Neural cell (in vitro differentiated cells): ENCODE data around the gene DECR2. TPM values are rescaled to one million over a fixed set of nuclear protein-coding genes. Genes with fewer than 3 reads are reported as not detected.

Experiments
- H2AFZ ChIP-seq: fragments of 200-600, 300-800 bp; sonication (generic), shearing (Covaris generic); 2 replicates; pipeline ENCODE4 v1.6.0; 2014; ENCODE audit warnings: low read depth, mild to moderate bottlenecking, antibody characterized with exemption, low read length, moderate library complexity
- H3F3A ChIP-seq: fragments of 200-600 bp; shearing (Covaris generic); 2 replicates; pipeline ENCODE4 v1.6.1; 2016; ENCODE audit warnings: mild to moderate bottlenecking, moderate library complexity, mixed read lengths, antibody characterized with exemption, low read length; ENCODE audit not compliant: insufficient read depth, poor library complexity, severe bottlenecking
- H3K27ac ChIP-seq: fragments of 200-600, 300-800 bp; sonication (generic), shearing (Covaris generic); 2 replicates; pipeline ENCODE4 v1.5.1; 2014; ENCODE audit warnings: mild to moderate bottlenecking, low read length, moderate library complexity
- H3K27me3 ChIP-seq: fragments of 300-800, 200-600 bp; sonication (generic), shearing (Covaris generic); 2 replicates; pipeline ENCODE4 v1.6.0; 2014; ENCODE audit warnings: mild to moderate bottlenecking, low read depth, low read length, moderate library complexity; ENCODE audit not compliant: insufficient read depth
- H3K36me3 ChIP-seq: fragments of 300-800, 200-600 bp; sonication (generic), shearing (Covaris generic); 2 replicates; pipeline ENCODE4 v1.5.1; 2014; ENCODE audit warnings: mild to moderate bottlenecking, antibody characterized with exemption, low read length, moderate library complexity; ENCODE audit not compliant: insufficient read depth
- H3K4me2 ChIP-seq: fragments of 300-800, 200-600 bp; sonication (generic), shearing (Covaris generic); 2 replicates; pipeline ENCODE4 v1.6.0; 2014; ENCODE audit warnings: mild to moderate bottlenecking, low read length
- H3K4me3 ChIP-seq: fragments of 300-800, 200-600 bp; sonication (generic), shearing (Covaris generic); 2 replicates; pipeline ENCODE4 v1.5.1; 2014; ENCODE audit warnings: mild to moderate bottlenecking, low read length, moderate library complexity
- H3K79me2 ChIP-seq: fragments of 200-600 bp; shearing (Covaris generic); replicated peaks from 2 replicates; pipeline ENCODE4 v1.6.0; 2014; ENCODE audit warnings: mild to moderate bottlenecking, low read length, moderate library complexity; ENCODE audit not compliant: insufficient read depth
- H3K9ac ChIP-seq: fragments of 300-800, 200-600 bp; sonication (generic), shearing (Covaris generic); 2 replicates; pipeline ENCODE4 v1.6.1; 2016; ENCODE audit warnings: mild to moderate bottlenecking, low read length, mixed read lengths
- H3K9me2 ChIP-seq: fragments of 200-600 bp; shearing (Covaris generic); 2 replicates; pipeline ENCODE4 v1.6.1; 2016; ENCODE audit warnings: mild to moderate bottlenecking, low read length, mixed read lengths; ENCODE audit not compliant: insufficient read depth
- H3K9me3 ChIP-seq: fragments of 200-600, 300-800 bp; sonication (generic), shearing (Covaris generic); 2 replicates; pipeline ENCODE4 v1.6.1; 2016; ENCODE audit warnings: mild to moderate bottlenecking, mixed run types, low read length, moderate library complexity, mixed read lengths
- H4K20me1 ChIP-seq: fragments of 200-600 bp; shearing (Covaris generic); 2 replicates; pipeline ENCODE4 v1.6.1; 2016; ENCODE audit warnings: mild to moderate bottlenecking, mixed run types; ENCODE audit not compliant: insufficient read depth
- EP300 ChIP-seq: fragments of 450-650 bp; conservative IDR thresholded peaks from 2 replicates; pipeline ENCODE4 v1.6.1; 2014; ENCODE audit warnings: antibody characterized with exemption, mild to moderate bottlenecking, moderate library complexity; ENCODE audit not compliant: poor library complexity, severe bottlenecking
- EZH2 ChIP-seq: fragments of 200-600, 300-800 bp; shearing (Covaris generic), sonication (generic); IDR thresholded peaks from 2 replicates; pipeline ENCODE4 v1.6.1; 2014; ENCODE audit warnings: antibody characterized with exemption, low read length, borderline replicate concordance, mild to moderate bottlenecking; ENCODE audit not compliant: insufficient read depth, poor library complexity, severe bottlenecking
- MXI1 ChIP-seq: fragments of 450-650 bp; conservative IDR thresholded peaks from 2 replicates; pipeline ENCODE4 v1.6.1; 2014; ENCODE audit warnings: antibody characterized with exemption, mild to moderate bottlenecking; ENCODE audit not compliant: poor library complexity, severe bottlenecking
- POLR2AphosphoS5 ChIP-seq: IDR thresholded peaks from 2 replicates; pipeline ENCODE4 v1.6.1; 2012
- RAD21 ChIP-seq: fragments of 450-650 bp; conservative IDR thresholded peaks from 2 replicates; pipeline ENCODE4 v1.6.1; 2014; ENCODE audit warnings: antibody characterized with exemption, mild to moderate bottlenecking, moderate library complexity
- SMC3 ChIP-seq: fragments of 450-650 bp; conservative IDR thresholded peaks from 2 replicates; pipeline ENCODE4 v1.6.1; 2014; ENCODE audit warnings: antibody characterized with exemption, mild to moderate bottlenecking, moderate library complexity; ENCODE audit not compliant: poor library complexity
- TAF1 ChIP-seq: IDR thresholded peaks from 2 replicates; pipeline ENCODE4 v1.6.1; 2012; ENCODE audit warnings: low read depth
- polyA plus RNA-seq: library from polyadenylated mRNA; depleted of rRNA; stranded (reverse); fragments of >200 nt; gene quantifications from 2 replicates; pipeline ENCODE4 v1.2.3, GENCODE V29; 2014
- TF ChIP-seq, protein P1 (sequence below): IDR thresholded peaks from 2 replicates; pipeline ENCODE4 v1.6.1; 2012; ENCODE audit warnings: borderline replicate concordance
- TF ChIP-seq, protein P2 (sequence below): fragments of 450-650 bp; IDR thresholded peaks from 2 replicates; pipeline ENCODE4 v1.5.1; 2014; ENCODE audit warnings: antibody characterized with exemption, mild to moderate bottlenecking, moderate library complexity; ENCODE audit not compliant: poor library complexity, severe bottlenecking

Gene DECR2
- polyA plus RNA-seq, 1 donor from 2014 or later = 58.8 TPM

- Histone ChIP-seq H4K20me1 (no peaks in the 10 kb centered on the region), H3K79me2 (no peaks in the 10 kb centered on the region), H3K9me2 (no peaks in the 10 kb centered on the region), H3F3A (no peaks in the 10 kb centered on the region), H3K9ac (no peak overlapping the region), H3K27me3 (no peaks in the 10 kb centered on the region), H2AFZ (no peak overlapping the region), H3K4me2 (no peak overlapping the region), H3K4me3 (no peak overlapping the region), H3K27ac (no peak overlapping the region), H3K9me3 (no peaks in the 10 kb centered on the region), H3K36me3 (no peaks in the 10 kb centered on the region)
- TF ChIP-seq RAD21 (no peak), EZH2 (no peak), EP300 (no peak), MXI1 (no peak), TAF1 (no peak)
- TF ChIP-seq, protein P1, sequence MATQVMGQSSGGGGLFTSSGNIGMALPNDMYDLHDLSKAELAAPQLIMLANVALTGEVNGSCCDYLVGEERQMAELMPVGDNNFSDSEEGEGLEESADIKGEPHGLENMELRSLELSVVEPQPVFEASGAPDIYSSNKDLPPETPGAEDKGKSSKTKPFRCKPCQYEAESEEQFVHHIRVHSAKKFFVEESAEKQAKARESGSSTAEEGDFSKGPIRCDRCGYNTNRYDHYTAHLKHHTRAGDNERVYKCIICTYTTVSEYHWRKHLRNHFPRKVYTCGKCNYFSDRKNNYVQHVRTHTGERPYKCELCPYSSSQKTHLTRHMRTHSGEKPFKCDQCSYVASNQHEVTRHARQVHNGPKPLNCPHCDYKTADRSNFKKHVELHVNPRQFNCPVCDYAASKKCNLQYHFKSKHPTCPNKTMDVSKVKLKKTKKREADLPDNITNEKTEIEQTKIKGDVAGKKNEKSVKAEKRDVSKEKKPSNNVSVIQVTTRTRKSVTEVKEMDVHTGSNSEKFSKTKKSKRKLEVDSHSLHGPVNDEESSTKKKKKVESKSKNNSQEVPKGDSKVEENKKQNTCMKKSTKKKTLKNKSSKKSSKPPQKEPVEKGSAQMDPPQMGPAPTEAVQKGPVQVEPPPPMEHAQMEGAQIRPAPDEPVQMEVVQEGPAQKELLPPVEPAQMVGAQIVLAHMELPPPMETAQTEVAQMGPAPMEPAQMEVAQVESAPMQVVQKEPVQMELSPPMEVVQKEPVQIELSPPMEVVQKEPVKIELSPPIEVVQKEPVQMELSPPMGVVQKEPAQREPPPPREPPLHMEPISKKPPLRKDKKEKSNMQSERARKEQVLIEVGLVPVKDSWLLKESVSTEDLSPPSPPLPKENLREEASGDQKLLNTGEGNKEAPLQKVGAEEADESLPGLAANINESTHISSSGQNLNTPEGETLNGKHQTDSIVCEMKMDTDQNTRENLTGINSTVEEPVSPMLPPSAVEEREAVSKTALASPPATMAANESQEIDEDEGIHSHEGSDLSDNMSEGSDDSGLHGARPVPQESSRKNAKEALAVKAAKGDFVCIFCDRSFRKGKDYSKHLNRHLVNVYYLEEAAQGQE = no peak
Measured at GRCh38 chr16:407253-407652, 5.6 kb downstream of the DECR2 start.

DNA sequence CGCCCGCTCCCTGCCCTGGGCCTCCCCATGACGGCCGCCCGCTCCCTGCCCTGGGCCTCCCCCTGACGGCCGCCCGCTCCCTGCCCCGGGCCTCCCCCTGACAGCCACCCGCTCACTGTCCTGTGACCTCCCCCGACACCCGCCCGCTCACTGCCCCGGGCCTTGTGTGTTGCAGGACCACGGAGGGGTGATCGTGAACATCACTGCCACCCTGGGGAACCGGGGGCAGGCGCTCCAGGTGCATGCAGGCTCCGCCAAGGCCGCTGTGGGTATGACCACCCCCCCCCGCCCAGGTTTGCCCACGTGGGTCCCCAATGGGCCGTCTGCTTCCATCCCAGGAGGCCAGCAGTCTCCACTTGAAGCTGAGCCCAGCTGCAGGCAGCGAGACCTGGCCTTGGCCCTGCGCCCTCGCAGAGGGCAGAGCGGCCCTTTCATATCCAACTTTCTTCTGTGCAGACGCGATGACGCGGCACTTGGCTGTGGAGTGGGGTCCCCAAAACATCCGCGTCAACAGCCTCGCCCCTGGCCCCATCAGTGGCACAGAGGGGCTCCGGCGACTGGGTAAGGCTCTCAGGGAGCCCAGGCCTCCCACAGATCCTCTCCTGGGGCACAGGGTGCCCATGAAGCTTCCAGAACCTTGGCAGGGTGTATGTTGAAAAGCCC, 9.0 kb downstream of the DECR2 start:
- TF ChIP-seq TAF1 (no peak), POLR2AphosphoS5 (no peak), EZH2 (no peak), EP300 (no peak), SMC3 (no peak), MXI1 (no peak), RAD21 (no peak)
- TF ChIP-seq, protein P2, sequence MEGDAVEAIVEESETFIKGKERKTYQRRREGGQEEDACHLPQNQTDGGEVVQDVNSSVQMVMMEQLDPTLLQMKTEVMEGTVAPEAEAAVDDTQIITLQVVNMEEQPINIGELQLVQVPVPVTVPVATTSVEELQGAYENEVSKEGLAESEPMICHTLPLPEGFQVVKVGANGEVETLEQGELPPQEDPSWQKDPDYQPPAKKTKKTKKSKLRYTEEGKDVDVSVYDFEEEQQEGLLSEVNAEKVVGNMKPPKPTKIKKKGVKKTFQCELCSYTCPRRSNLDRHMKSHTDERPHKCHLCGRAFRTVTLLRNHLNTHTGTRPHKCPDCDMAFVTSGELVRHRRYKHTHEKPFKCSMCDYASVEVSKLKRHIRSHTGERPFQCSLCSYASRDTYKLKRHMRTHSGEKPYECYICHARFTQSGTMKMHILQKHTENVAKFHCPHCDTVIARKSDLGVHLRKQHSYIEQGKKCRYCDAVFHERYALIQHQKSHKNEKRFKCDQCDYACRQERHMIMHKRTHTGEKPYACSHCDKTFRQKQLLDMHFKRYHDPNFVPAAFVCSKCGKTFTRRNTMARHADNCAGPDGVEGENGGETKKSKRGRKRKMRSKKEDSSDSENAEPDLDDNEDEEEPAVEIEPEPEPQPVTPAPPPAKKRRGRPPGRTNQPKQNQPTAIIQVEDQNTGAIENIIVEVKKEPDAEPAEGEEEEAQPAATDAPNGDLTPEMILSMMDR = no peak
- TF ChIP-seq, protein P1 = no peak
- Histone ChIP-seq H3K36me3 (no peaks in the 10 kb centered on the region), H3K27me3 (no peaks in the 10 kb centered on the region), H3K4me3 (no peak overlapping the region), H2AFZ (no peak overlapping the region), H3K9me2 (no peaks in the 10 kb centered on the region), H3K9me3 (no peaks in the 10 kb centered on the region), H4K20me1 (no peaks in the 10 kb centered on the region), H3F3A (no peaks in the 10 kb centered on the region), H3K27ac (no peak overlapping the region), H3K4me2 (no peak overlapping the region), H3K79me2 (no peaks in the 10 kb centered on the region), H3K9ac (no peak overlapping the region)
